Renal cortex interstitium (tissue), 15 donors: Measurements from ENCODE around the gene VARS2. TPM values are rescaled to one million over a fixed set of nuclear protein-coding genes. Genes with fewer than 3 reads are reported as not detected.
"Not testable (repeated sequence)": the region's sequence is repeated elsewhere in the genome, so short reads cannot be mapped to it uniquely, and the experiment has no call there.

ENCODE experiments used
- DNase-seq, 11 donors: peaks; one replicate each; pipeline ENCODE4 v3.0.0-alpha.2; 2013; ENCODE audit warnings: low read depth in 9 of 11, low spot score in 4 of 11; ENCODE audit errors: extremely low read depth in 1 of 11
- long read RNA-seq, 16 experiments: transcript quantifications; one replicate each; lab custom pipeline, GENCODE V29; 2026
- polyA plus RNA-seq, 3 donors: library from polyadenylated mRNA; unstranded; fragments of 120-200 nt; gene quantifications; one replicate each; pipeline ENCODE4 v1.2.1, GENCODE V29; 2013; ENCODE audit not compliant: insufficient read length in 3 of 3

The VARS2 gene
- 10 to 100 TPM; 41.6 to 50.7 (median 48.3) TPM for polyA plus RNA-seq
- long read RNA-seq, donor 1: 0 reads
- long read RNA-seq, donor 2: 0 reads
- long read RNA-seq, donor 3: 0 reads
- long read RNA-seq, donor 4, partial matches to known transcripts: 0 of 1 reads
- long read RNA-seq, donor 4, other reads (novel, unspliced or antisense): 0 of 1 reads
- long read RNA-seq, donor 5: 0 reads
- long read RNA-seq, donor 6, partial matches to known transcripts: 0 of 1 reads
- long read RNA-seq, donor 6, other reads (novel, unspliced or antisense): 0 of 1 reads
- long read RNA-seq, donor 7, full-length matches to known transcripts: 2 of 2 reads
- long read RNA-seq, donor 7, partial matches to known transcripts: 0 of 2 reads
- long read RNA-seq, donor 7, other reads (novel, unspliced or antisense): 0 of 2 reads
- long read RNA-seq, donor 8: 0 reads
- long read RNA-seq, donor 9: 0 reads
- long read RNA-seq, donor 10: 0 reads
- long read RNA-seq, donor 11: 0 reads
- long read RNA-seq, donor 12: 0 reads
- long read RNA-seq, donor 13: 0 reads
- long read RNA-seq, donor 14: 0 reads
- long read RNA-seq, donor 15: 0 reads
- long read RNA-seq, donor 16, partial matches to known transcripts: 53 of 53 reads
- long read RNA-seq, donor 16, other reads (novel, unspliced or antisense): 0 of 53 reads

DNA sequence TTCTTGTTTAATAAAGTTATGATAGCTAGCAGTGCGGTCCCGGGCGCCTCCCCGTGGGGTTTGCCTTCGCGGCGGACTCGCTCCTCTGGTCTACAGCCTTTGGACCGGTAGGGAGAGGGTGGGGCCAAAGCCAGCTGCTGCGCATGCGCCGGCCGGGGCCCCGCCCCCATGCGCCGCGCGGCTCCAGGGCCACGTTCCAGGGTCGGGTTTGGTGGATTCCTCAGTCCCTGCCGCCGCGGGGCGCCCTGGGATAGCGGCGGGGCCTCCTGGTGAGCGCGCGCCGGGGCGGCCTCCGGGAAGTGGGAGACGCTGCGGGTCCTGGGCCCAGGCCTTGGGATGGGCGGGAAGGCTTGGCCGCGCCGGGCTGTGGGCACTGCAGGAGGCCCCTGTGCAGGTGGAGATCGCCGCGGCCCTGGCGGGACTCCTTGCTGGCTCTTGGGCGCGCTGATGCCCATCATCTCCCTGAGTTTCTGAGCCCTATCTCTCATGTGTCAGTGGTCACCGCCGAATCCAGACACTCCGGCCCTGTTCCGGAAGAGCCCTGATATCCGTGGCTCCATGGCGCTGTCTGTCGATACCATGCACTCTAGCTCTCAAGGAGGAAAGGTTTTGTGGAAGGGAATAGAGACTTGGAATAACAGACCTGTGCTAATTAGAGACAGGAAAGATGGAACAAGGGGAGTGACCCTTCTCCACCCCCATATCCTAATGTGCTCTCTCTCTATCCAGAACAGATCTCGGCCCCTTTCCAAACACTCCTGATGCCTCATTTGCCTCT lies at the start of gene VARS2:
VARS2 (plus strand) TSS at position 163 of the 778 bp plus-strand sequence; CDS start at position 762, 599 bp downstream.
- peak; percentile 85 to 93 (median 90) for DNase-seq

DNA sequence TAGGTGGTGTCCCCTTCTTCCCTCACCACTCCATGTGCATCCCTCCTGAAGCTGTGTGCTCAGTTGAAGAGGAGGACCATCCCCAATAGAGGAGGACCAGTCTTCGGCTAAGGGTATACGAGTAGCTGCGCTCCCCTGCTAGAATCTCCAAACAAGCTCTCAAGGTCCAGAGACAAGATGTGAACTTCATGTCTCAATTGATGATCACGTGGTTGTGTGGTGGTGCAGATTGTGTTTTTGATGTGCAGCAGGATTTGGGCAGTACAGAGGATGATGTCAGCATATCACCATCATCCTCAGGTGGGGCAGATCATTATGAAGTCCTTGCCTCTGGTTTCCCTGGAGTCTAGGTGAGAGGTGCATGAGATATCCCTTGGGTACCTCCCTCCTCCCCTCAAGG lies 49.7 kb upstream of the VARS2 start:
- no peak for DNase-seq

GRCh38 chr6:30869241-30869749 lies 44.7 kb upstream of the VARS2 start:
- not testable (repeated sequence) for DNase-seq

DNA sequence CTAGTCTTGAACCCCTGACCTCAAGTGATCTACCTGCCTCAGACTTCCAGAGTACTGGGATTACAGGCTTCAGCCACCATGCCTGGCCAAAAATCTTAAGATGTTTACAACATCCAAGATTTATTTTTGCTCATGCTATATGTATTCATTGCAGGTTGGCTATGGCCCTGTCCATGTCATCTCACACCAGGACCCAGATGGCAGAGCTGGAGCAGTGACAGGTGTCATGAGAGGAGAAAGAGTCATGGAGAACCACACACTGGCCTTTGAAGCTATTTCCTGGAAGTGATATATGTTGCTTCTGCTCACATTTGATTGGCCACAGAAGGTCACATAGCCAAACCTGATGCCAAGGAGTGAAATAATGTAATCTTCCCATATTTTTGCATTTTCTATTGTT lies 43.5 kb upstream of the VARS2 start:
- DNase-seq: no peak

DNA sequence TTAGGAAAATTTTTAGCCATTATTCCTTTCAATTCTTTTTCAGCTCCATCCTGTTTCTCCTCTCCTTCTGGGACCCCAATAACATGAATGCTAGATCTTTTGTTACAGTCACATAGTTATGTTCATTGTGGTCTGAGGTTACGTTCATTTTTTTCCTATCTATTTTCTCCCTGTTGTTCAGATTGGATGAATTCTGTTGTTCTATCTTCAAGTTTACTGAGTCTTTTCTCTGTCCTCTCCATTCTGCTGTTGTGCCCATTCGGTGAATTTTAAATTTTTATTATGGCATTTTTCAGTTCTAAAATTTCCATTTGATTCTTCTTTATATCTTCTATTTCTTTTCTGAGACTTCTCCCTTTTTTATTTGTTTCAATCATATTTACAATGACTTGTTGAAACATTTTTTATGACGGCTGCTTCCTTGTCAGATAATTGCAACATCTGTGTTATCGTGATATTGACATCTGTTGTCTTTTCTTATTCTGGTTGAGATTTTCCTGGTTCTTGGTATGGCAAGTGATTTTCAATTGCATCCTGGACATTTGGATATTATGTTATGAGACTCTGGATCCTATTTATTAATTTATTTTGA lies 42.4 kb upstream of the VARS2 start:
- DNase-seq: no peak

GRCh38 chr6:30873137-30873640 lies 40.8 kb upstream of the VARS2 start:
- no peak for DNase-seq

- not testable (repeated sequence) for DNase-seq
These were observed 40.2 kb upstream of the VARS2 start for GRCh38 chr6:30873795-30874194.

DNA sequence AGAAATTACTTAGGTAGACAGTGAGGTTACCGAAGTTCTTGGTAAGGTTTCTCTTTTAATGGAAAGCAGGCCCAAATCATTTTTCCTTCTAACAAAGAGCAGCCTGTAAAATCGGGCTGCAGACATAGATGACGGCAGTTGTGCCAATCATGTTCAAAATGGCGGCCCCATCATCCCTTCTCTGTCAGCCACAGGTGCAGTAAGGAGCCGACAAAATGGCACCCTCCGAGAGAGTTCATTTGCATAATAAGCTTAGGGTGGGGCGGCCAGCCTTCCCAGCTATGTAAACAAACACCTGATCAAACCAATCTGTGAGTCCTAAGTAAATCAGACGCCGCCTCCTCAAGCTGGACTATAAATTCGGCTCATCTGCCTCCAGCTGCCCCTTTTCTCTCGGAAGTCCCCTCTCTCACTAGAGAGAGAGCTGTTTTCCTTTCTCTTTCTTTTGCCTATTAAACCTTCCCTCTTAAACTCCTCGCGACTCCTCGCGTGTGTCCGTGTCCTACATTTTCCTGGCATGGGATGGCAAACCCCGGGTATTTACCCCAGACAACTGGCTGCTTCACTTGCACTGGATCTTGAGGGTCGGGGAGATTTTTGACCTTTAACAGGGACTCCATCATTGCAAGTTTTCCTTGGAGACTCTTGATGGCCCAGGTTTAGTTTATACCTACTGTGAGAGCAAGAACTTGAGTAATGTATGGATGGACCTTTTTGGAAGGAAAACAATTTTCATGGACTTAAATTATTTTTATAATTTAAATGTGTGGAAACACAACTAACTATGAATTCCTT lies 38.6 kb upstream of the VARS2 start:
- DNase-seq: no peak

DNA sequence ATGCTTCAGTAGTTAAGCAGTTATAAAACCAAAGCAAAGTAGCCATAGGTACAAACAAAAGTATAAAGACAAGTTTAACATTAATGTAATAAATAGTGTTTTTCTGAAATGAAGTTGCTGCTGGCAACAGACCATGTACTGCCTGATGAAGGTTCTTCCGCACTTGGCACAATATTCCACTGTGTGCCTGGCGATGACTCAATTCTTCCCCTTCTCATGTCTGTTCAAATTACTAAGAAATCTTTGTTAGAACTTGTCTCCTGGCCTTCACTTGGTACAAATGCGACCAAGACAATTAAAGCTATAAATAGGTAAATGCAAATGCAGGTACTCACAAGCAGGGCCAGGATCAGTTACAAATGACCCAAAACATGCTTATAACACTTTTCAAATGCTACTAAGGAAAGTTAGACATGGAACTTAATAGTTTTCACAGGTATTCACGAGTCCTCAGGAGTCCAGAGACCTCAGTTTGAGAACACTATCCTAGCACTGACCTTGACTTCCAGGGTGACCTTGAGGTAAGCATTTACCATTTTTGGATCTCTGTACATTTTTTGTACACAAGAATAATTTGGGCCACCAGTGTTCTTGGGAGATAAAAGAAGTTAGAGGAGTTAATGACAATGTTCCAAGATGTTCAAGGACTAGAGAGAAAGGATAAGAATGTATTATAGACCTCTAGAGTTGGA lies 37.9 kb upstream of the VARS2 start:
- DNase-seq: no peak

DNA sequence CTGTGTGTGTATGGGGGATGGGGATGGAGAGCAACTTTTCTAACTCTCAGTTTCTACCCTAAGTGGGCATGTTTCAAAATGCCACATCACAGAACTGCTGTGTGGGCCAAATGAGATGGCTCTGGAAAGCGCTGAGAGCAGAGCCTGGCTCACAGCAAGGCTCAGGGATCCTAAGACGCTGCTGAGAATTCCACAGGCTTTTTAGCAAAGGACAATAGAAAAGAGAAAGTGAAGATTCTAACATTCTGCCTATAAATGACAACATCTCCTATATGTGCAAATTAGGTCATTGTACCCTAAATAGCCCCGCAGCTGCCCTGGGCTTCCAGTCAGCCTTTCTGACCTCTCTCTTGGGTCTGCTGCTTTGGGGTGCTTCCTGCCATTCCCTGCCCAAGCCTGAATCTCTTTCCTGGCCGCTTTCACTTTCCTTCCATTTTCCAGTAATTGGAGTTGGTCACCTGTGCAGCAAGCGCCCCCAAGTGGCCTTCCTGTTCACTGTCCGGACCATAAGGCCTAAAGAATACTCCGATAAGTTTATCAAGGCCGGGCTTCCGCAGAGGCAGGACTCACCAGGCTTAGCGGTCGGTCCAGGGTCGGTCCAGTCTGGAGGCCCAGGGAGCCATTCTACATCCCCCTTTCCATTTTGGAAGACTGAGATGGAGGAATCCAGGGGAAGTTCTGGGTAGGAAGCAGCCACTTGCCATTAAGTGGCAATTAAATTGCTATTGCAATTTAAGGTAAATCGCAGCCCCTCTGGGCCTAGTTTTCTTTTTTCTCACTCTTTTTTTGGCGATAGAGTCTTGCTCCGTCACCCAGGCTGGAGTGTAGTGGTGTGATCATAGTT lies 36.4 kb upstream of the VARS2 start:
- DNase-seq: peak in 8 of 11 donors; percentile 76 to 91 (median 86)

DNA sequence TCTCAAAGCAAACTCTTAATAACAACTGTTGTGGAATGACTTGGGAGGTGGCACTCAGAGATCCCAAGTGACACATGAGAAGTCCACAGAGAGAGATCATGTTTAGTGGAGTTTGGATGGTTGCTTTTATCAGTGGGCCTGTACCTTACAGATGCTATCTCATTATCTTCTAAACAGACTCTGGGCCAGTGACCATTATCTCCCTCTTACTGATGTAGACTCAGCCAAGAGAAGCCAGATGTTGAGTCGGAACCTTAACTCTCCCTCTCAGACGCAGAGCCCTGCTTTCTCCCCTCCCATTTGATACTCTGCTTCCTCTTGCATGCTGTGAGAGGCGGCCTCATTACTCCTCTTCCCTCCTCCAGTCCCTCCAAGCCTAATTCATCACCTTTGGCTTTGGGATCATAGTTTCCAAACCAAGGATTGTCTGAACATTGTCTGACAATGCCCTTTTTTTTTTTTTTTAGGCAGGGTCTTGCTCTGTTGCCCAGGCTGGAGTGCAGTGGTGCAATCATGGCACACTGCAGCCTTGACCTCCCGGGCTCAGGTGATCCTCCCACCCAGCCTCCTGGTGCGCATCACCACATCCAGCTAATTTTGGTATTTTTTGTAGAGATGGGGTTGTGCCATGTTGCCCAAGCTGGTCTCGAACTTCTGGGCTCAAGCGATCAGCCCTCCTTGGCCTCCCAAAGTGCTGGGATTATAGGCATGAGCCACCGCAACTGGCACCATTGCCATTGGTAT lies 34.2 kb upstream of the VARS2 start:
- no peak for DNase-seq

DNA sequence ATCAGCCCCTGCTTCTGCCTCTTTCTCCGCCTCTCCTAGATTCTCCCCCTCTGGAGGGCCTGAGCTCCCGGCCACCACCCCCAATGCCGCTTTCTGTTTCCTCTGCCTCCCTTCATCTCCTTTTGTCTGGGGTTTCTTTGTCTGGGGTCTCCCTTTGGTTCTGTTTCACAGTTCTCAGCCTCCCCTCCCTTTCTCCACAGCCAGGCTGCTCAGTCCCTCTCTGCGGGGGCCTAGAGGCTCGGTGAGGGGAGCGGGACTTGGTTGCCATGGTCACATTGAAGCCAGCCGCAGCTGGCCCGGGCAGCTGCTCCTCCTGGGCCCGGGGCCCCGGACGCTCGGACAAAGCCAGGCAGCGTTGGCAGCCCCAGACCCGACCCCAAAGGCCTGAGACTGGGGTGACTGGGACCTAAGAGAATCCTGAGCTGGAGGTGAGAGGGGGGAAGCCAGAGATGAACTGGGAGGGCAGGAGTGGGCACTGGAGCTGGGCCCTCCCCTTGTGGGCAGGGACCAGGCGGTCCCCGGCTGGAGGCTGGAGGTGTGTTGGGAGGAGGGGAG lies 33.3 kb upstream of the VARS2 start:
- peak in 2 of 11 donors; percentile 43 to 48 for DNase-seq

- DNase-seq: peak in 1 of 11 donors; percentile 25
These were observed 32.4 kb upstream of the VARS2 start for GRCh38 chr6:30881392-30882203.

DNA sequence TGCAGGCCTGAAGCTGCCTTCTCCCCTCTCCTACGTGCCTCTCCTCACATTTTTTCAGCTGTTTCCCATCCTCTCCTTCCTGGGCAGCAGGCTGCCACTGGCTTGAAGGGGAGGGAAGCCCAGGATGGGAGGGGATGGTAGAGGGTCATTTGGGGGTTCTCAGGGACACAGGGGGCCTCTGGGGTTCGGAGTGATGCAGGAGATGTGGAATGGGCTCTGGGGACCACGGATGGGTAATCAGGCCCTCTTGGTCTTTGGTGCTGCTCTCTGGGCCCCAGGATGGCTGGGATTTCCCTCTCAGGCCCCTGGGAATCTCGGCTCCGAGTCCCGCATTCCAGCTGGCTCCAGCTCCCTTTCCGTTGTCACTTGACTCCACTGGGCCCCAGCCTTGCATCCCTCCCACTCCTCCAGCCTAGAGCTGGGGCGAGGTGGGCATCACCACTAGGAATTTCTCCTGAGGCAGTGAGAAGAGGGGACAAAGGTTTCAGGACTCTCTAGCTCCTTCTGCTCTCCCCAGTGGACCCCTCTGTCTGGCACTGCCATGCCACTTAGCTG lies 31.8 kb upstream of the VARS2 start:
- peak in 3 of 11 donors; percentile 53 to 76 (median 57) for DNase-seq
